ENCODE results near the gene AATF. TPM values are rescaled to one million over a fixed set of nuclear protein-coding genes. Genes with fewer than 3 reads are reported as not detected.

AATF gene
- total and polyA plus RNA-seq, 2 donors: 33.5 to 66.3 TPM

DNA sequence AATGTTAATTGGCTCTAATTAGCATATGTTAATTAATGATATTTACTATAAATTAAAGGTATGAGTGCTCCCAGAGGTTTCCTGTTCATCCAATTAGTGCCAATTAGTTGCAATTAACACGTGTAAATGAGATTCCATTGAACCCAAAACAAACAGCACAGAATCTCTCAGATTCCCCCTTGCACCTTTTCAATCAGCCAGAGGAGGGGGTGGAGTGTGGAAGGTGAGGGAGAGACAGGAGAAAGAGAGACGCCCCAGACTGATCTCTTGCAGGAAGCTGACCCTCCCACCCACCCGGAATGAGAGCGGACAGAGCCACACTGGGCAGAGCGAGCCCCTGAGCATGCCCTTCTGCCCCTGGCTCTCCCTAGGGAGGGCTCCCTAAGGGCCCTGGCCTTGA is 35.6 kb upstream of the AATF start:
- 41% methylated on average over 5 of the region's 5 CpGs for WGBS
- no peaks in the 10 kb centered on the region for H3K36me3 ChIP-seq (ENCODE audit: control insufficient read depth in 2 of 2, insufficient read depth in 2 of 2, low read length in 1 of 2)
- H3K4me1 ChIP-seq (ENCODE audit: control insufficient read depth in 2 of 2, insufficient read depth in 2 of 2, low read length in 2 of 2): no peaks in the 10 kb centered on the region
- no peak overlapping the region for H3K27ac ChIP-seq (ENCODE audit: low read depth in 1 of 2, low read length in 1 of 2)
- peaks cover 3 to 41% of the 10 kb centered on the region in 2 donors for H3K27me3 ChIP-seq (ENCODE audit: control insufficient read depth in 2 of 2, insufficient read depth in 1 of 2, low read length in 1 of 2)
- H3K4me3 ChIP-seq (ENCODE audit: low read length in 2 of 2): no peak overlapping the region
- no peaks in the 10 kb centered on the region for H3K9me3 ChIP-seq (ENCODE audit: control insufficient read depth in 2 of 2, insufficient read depth in 1 of 2, low read length in 1 of 2)
- DNase-seq (ENCODE audit: low read depth in 6 of 9, low spot score in 9 of 9): no peak

DNA sequence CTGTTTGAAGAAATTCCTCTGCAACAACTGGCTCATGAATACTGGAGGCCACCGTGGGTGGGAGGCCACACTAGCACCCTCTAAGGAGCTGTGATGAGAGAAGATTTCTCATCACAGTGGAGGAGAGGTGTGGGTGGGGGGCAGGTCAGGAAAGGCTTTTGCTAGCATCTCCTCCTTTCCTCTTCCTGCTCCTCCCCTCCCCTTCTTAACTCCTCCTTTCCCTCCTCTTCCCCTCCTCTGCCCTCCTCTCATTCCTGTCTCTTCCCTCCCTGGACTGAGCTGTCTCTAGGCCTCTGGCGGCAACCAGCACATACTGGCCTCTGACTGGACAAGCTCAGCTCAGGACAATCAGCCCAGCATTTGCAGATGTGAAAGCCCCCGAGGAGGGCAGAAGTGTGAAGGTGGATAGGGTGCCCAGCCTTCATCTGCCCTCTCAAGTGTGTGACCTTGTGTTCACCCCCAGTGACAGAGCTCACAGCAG is 30.5 kb upstream of the AATF start:
- Histone ChIP-seq H3K4me3 (ENCODE audit: low read length in 2 of 2) (no peak overlapping the region), H3K4me1 (ENCODE audit: control insufficient read depth in 2 of 2, insufficient read depth in 2 of 2, low read length in 2 of 2) (no peaks in the 10 kb centered on the region), H3K27me3 (ENCODE audit: control insufficient read depth in 2 of 2, insufficient read depth in 1 of 2, low read length in 1 of 2) (peaks cover 22 to 72% of the 10 kb centered on the region in 2 donors), H3K27ac (ENCODE audit: low read depth in 1 of 2, low read length in 1 of 2) (no peak overlapping the region), H3K36me3 (ENCODE audit: control insufficient read depth in 2 of 2, insufficient read depth in 2 of 2, low read length in 1 of 2) (no peaks in the 10 kb centered on the region), H3K9me3 (ENCODE audit: control insufficient read depth in 2 of 2, insufficient read depth in 1 of 2, low read length in 1 of 2) (no peaks in the 10 kb centered on the region)
- WGBS: 50% methylated on average over 3 of the region's 3 CpGs
- DNase-seq (ENCODE audit: low read depth in 6 of 9, low spot score in 9 of 9): no peak

DNA sequence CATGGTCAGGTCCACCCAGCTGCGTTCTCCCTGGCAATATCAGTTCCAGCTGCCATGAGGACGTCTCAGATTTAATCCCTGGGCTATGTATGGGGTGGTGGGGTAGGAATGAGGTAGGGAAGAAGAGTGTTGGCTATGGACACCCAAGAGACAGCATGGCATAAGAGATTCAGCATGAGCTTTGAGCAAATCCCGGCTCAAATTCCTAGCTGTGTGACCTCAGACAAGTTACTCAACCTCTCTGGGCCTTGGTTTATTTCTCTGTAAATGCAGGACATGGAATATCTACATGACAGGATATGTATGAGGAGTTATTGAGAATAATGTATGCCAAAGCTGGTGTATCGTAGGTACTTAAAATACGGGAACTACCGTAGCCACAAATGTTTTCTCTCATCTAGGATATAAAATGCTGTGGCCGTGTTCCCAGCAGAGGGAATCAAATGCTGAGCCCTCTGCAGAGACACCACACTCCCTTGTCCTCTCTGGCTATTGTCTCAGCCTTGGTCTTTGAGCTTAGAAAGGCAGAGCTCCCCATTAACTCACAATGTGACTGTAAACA is 29.3 kb upstream of the AATF start:
- Histone ChIP-seq H3K4me3 (ENCODE audit: low read length in 2 of 2) (no peak overlapping the region), H3K27me3 (ENCODE audit: control insufficient read depth in 2 of 2, insufficient read depth in 1 of 2, low read length in 1 of 2) (peaks cover 28 to 77% of the 10 kb centered on the region in 2 donors), H3K9me3 (ENCODE audit: control insufficient read depth in 2 of 2, insufficient read depth in 1 of 2, low read length in 1 of 2) (no peaks in the 10 kb centered on the region), H3K36me3 (ENCODE audit: control insufficient read depth in 2 of 2, insufficient read depth in 2 of 2, low read length in 1 of 2) (no peaks in the 10 kb centered on the region), H3K4me1 (ENCODE audit: control insufficient read depth in 2 of 2, insufficient read depth in 2 of 2, low read length in 2 of 2) (no peaks in the 10 kb centered on the region), H3K27ac (ENCODE audit: low read depth in 1 of 2, low read length in 1 of 2) (no peak overlapping the region)
- 75% methylated on average over 7 of the region's 7 CpGs for WGBS
- DNase-seq (ENCODE audit: low read depth in 6 of 9, low spot score in 9 of 9): no peak

DNA sequence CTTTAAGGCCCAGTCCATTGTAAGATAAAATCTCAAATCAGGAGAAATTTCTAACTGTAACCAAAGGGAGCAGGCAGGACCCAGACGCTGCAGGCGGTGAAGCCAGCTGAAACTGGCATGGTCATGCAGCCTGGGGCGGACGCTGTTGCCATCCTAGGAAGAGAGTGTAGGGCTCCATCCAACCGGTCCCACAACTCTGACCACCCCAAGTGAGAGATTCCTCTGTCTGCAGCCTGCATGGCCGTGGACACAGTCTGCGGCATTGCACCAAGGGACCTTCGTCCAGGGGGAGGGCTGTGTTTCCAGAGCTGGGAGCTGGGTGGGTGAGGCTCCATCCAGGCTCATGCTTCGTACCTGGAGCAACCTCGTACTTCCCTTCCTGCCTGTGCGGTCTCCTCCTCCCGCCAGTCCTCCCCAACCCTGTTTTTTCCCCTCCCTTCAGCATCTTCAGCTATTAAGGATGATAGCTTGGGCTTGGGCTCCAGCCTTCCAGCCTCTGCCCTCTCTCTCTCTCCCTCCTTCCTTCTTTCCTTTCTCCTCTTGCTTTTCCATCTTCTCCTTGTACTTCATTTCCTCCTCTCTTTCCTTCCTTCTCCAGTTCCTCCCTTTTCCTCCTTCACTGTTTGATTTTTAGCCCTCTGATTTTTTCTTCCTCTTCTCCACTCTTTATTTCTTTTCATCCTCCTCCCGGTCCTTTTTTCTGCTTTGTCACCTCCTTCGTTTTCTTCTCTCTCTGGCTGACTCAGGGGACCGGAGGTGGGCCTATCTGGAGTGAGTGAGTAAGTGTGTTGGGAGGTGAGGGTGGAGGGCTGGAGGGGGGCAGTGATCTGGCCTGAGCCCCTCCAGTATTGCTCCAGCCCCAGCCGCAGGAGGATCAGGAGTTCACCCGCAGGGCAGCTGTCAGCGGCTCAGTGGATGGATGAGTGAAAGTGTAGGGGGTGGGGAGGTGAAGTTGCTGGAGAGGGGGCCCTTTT is 28.4 kb upstream of the AATF start:
- peaks cover 28 to 82% of the 10 kb centered on the region in 2 donors for H3K27me3 ChIP-seq (ENCODE audit: control insufficient read depth in 2 of 2, insufficient read depth in 1 of 2, low read length in 1 of 2)
- no peak for DNase-seq (ENCODE audit: low read depth in 6 of 9, low spot score in 9 of 9)

DNA sequence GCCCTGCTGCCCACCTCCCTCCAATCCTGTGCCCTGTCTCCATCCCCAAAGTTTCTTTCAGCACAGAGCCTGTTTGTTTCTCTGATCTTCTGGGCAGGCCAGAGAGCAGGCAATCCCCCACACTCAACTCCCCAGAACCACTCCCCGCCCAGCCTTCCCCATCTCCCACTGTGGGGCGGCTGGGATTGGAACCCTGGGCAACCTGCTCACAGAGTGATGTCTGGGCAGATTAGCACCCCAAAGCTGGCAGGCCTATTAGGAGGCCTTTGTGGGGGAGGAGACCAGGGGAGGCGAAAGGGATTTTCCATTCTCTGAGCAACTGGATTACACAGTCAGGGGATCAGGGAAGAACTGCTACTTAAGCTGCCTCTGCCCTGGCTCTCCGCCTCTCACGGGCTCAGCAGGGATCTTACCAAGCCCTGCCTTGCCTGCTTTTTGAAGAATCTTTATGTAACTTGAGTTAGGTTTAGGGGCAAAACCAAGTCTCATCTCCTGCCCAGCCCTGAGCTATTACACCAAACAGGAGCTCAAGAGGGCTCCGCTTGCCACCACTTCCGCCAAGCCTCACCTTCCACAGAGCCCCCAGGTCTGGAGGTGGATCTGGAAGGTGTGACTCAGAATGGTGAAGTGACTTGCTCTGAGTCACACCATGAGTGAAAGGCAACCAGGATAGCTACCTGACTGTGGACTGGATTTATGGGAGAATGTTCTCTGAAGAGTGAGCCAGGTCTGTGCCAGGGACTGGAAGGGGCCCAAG is 27.5 kb upstream of the AATF start:
- H3K4me3 ChIP-seq (ENCODE audit: low read length in 2 of 2): no peak overlapping the region
- no peaks in the 10 kb centered on the region for H3K4me1 ChIP-seq (ENCODE audit: control insufficient read depth in 2 of 2, insufficient read depth in 2 of 2, low read length in 2 of 2)
- no peak for DNase-seq (ENCODE audit: low read depth in 6 of 9, low spot score in 9 of 9)
- no peak overlapping the region for H3K27ac ChIP-seq (ENCODE audit: low read depth in 1 of 2, low read length in 1 of 2)
- no peaks in the 10 kb centered on the region for H3K9me3 ChIP-seq (ENCODE audit: control insufficient read depth in 2 of 2, insufficient read depth in 1 of 2, low read length in 1 of 2)
- H3K27me3 ChIP-seq (ENCODE audit: control insufficient read depth in 2 of 2, insufficient read depth in 1 of 2, low read length in 1 of 2): peaks cover 28 to 91% of the 10 kb centered on the region in 2 donors
- no peaks in the 10 kb centered on the region for H3K36me3 ChIP-seq (ENCODE audit: control insufficient read depth in 2 of 2, insufficient read depth in 2 of 2, low read length in 1 of 2)
- 73% methylated on average over 7 of the region's 7 CpGs for WGBS

More for the DNA sequence above, 28.4 kb upstream of the AATF start:
- Histone ChIP-seq H3K4me3 (ENCODE audit: low read length in 2 of 2) (no peak overlapping the region), H3K4me1 (ENCODE audit: control insufficient read depth in 2 of 2, insufficient read depth in 2 of 2, low read length in 2 of 2) (no peaks in the 10 kb centered on the region), H3K27ac (ENCODE audit: low read depth in 1 of 2, low read length in 1 of 2) (no peak overlapping the region), H3K9me3 (ENCODE audit: control insufficient read depth in 2 of 2, insufficient read depth in 1 of 2, low read length in 1 of 2) (no peaks in the 10 kb centered on the region), H3K36me3 (ENCODE audit: control insufficient read depth in 2 of 2, insufficient read depth in 2 of 2, low read length in 1 of 2) (no peaks in the 10 kb centered on the region)
- WGBS: 20% methylated on average over 18 of the region's 18 CpGs

DNA sequence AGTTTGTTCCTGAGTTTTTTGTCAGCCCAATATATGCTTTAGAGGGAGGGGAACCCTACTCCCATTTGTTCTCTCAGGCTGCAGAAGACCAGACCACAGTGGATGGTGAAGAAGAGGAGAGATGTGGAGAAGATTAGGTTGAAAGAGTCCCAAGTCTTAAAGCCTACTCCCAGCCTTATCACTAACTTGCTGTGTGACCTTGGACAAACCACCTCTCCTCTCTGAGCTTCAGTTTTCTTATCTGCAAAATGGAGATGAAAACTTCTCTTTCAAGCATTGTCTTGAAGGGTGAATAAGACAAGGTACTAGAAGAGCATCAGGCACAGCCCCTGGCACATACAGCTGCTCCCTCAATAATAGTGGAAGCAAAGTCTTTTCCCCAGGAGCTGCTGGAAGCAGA is 26.6 kb upstream of the AATF start:
- Histone ChIP-seq H3K9me3 (ENCODE audit: control insufficient read depth in 2 of 2, insufficient read depth in 1 of 2, low read length in 1 of 2) (no peaks in the 10 kb centered on the region), H3K4me1 (ENCODE audit: control insufficient read depth in 2 of 2, insufficient read depth in 2 of 2, low read length in 2 of 2) (no peaks in the 10 kb centered on the region), H3K27ac (ENCODE audit: low read depth in 1 of 2, low read length in 1 of 2) (no peak overlapping the region), H3K27me3 (ENCODE audit: control insufficient read depth in 2 of 2, insufficient read depth in 1 of 2, low read length in 1 of 2) (peaks cover 32 to 90% of the 10 kb centered on the region in 2 donors), H3K4me3 (ENCODE audit: low read length in 2 of 2) (no peak overlapping the region), H3K36me3 (ENCODE audit: control insufficient read depth in 2 of 2, insufficient read depth in 2 of 2, low read length in 1 of 2) (no peaks in the 10 kb centered on the region)
- no peak for DNase-seq (ENCODE audit: low read depth in 6 of 9, low spot score in 9 of 9)

DNA sequence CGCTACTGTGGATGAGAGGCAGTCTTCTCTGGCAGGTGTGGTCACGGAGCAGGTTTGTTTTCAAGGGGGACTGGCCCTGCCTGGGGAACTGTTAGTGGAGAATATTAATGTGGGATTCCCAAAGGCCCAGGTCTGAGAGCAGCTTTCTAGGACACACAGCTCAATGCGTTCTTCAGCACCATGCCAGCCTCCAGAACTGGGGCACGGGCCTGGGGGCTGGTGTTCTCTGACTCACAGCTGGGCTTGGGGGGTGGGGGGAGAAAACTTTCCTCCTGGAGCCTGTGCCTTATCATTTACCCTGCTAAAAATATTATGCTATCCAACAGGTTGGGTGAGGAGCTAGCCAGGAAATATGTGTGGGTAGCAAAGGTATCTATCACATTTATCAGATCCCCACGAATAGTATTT is 24.9 kb upstream of the AATF start:
- 90% methylated on average over 5 of the region's 5 CpGs for WGBS
- Histone ChIP-seq H3K4me1 (ENCODE audit: control insufficient read depth in 2 of 2, insufficient read depth in 2 of 2, low read length in 2 of 2) (no peaks in the 10 kb centered on the region), H3K9me3 (ENCODE audit: control insufficient read depth in 2 of 2, insufficient read depth in 1 of 2, low read length in 1 of 2) (no peaks in the 10 kb centered on the region), H3K27ac (ENCODE audit: low read depth in 1 of 2, low read length in 1 of 2) (no peak overlapping the region), H3K27me3 (ENCODE audit: control insufficient read depth in 2 of 2, insufficient read depth in 1 of 2, low read length in 1 of 2) (peaks cover 47 to 93% of the 10 kb centered on the region in 2 donors), H3K36me3 (ENCODE audit: control insufficient read depth in 2 of 2, insufficient read depth in 2 of 2, low read length in 1 of 2) (no peaks in the 10 kb centered on the region), H3K4me3 (ENCODE audit: low read length in 2 of 2) (no peak overlapping the region)
- no peak for DNase-seq (ENCODE audit: low read depth in 6 of 9, low spot score in 9 of 9)

DNA sequence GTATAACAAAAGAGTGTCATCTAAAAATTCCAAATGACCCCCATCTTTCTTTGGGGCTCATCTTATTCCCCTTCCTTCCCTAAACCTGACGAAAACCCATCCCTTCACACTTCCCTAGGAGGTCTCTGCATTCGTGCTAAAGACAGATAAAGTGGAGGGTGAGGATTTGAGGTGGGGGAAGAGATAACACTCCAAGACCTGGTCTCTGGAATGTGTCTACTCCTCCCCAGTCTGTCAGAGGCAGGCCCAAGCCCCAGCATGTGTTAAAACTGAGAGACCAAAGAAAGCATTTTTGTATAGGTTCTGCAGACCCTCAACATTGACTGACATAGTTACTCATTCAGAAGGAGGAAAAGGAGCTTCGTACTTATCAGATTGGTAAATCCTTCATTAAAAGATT is 22.5 kb upstream of the AATF start:
- 93% methylated on average over 3 of the region's 3 CpGs for WGBS
- no peak for DNase-seq (ENCODE audit: low read depth in 6 of 9, low spot score in 9 of 9)
- no peaks in the 10 kb centered on the region for H3K4me1 ChIP-seq (ENCODE audit: control insufficient read depth in 2 of 2, insufficient read depth in 2 of 2, low read length in 2 of 2)
- H3K36me3 ChIP-seq (ENCODE audit: control insufficient read depth in 2 of 2, insufficient read depth in 2 of 2, low read length in 1 of 2): no peaks in the 10 kb centered on the region
- no peak overlapping the region for H3K4me3 ChIP-seq (ENCODE audit: low read length in 2 of 2)
- H3K27ac ChIP-seq (ENCODE audit: low read depth in 1 of 2, low read length in 1 of 2): no peak overlapping the region
- H3K27me3 ChIP-seq (ENCODE audit: control insufficient read depth in 2 of 2, insufficient read depth in 1 of 2, low read length in 1 of 2): peaks cover 58 to 93% of the 10 kb centered on the region in 2 donors
- H3K9me3 ChIP-seq (ENCODE audit: control insufficient read depth in 2 of 2, insufficient read depth in 1 of 2, low read length in 1 of 2): no peaks in the 10 kb centered on the region

DNA sequence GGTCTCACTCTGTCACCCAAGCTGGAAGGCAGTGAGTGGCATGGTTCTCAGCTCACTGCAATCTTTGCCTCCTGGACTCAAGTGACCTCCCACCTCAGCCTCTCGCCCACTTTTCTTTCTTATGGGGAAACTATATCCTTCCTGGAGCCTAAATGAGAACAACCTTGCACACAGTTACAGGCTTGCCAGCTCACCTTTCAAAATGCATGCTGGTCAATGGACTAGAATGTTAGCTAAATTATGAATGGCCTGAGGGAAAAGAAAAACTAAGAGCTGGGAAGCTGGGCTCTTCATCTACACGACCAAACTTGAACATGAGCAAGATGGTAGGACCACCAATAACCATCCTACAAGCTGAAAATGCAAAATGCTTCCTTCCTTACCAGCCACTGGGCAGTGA is 22.1 kb upstream of the AATF start:
- H3K9me3 ChIP-seq (ENCODE audit: control insufficient read depth in 2 of 2, insufficient read depth in 1 of 2, low read length in 1 of 2): no peaks in the 10 kb centered on the region
- no peak overlapping the region for H3K4me3 ChIP-seq (ENCODE audit: low read length in 2 of 2)
- H3K36me3 ChIP-seq (ENCODE audit: control insufficient read depth in 2 of 2, insufficient read depth in 2 of 2, low read length in 1 of 2): no peaks in the 10 kb centered on the region
- DNase-seq (ENCODE audit: low read depth in 6 of 9, low spot score in 9 of 9): no peak
- no peaks in the 10 kb centered on the region for H3K4me1 ChIP-seq (ENCODE audit: control insufficient read depth in 2 of 2, insufficient read depth in 2 of 2, low read length in 2 of 2)
- 80% methylated on average over 2 of the region's 2 CpGs for WGBS
- H3K27ac ChIP-seq (ENCODE audit: low read depth in 1 of 2, low read length in 1 of 2): no peak overlapping the region
- H3K27me3 ChIP-seq (ENCODE audit: control insufficient read depth in 2 of 2, insufficient read depth in 1 of 2, low read length in 1 of 2): peaks cover 59 to 93% of the 10 kb centered on the region in 2 donors

All from thymus (tissue), 11 donors.